Left kidney (tissue), 2 donors: Measurements from ENCODE around the gene RAPGEF4. TPM values are rescaled to one million over a fixed set of nuclear protein-coding genes. Genes with fewer than 3 reads are reported as not detected.

Source experiments
- DNase-seq: peaks from one replicate; pipeline ENCODE4 v3.0.0-alpha.2; 2013
- polyA plus RNA-seq: library from polyadenylated mRNA; unstranded; fragments of 120-200 nt; gene quantifications from one replicate; pipeline ENCODE4 v1.2.1, GENCODE V29; 2013; ENCODE audit not compliant: insufficient read length

The RAPGEF4 gene
- polyA plus RNA-seq, 1 donor = 13.4 TPM

DNA sequence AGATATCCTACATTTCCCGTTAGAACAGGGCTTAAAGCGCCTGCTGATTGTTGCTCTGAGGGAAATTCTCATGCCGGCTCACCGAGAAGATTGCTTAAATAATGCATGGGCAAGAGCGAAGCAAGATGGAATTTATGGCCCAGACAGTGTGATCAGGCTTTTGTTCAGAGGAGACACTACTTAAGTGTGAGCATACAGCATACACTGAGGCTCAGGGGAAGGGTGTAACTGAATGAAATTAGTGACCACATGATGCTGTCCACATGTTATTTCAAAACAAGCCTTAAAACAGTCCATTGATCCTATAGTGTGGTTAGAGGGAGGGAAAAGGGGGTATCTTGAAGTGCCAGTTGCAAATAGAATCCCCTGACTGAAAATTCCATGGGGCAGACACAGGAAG is 125.5 kb downstream of the RAPGEF4 start:
- DNase-seq = no peak

DNA sequence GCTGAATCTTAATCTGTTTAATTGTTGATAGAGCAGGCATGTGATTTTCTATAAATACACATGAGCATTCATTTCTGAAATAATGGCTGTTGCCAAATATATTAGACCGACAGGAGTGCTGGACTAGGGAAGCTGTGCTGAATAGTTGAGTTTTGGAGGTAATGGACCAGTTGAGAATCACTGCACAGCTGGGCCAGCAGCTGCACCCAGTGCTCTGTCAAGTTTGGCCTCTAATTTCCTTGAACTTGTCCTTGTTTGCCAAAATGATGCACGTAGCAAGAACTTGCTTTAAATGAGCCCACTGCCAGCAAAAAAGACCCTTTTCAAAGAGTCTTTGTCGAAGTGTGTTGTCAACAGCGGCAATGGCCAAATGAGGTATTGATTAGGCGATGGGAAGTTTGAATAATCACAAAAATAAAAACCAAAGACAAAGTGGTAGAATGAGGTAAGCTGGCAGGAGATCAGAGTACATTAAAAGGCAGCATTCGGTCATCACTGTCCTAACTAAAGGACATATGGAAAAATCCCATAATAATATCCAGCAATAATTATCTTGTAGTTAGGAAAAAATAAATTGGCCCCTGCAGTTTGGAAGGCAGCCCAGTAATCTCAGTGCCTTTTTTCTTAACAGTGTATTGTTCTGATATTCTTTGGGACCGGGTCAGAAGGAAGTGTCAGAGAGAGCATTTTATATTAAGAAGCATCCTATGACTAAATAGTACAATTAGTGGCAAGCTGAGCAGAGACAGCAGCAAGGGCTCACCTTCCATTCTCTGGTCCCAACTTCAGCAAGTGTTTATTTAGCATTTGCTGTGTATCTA is 126.2 kb downstream of the RAPGEF4 start:
- DNase-seq = no peak

DNA sequence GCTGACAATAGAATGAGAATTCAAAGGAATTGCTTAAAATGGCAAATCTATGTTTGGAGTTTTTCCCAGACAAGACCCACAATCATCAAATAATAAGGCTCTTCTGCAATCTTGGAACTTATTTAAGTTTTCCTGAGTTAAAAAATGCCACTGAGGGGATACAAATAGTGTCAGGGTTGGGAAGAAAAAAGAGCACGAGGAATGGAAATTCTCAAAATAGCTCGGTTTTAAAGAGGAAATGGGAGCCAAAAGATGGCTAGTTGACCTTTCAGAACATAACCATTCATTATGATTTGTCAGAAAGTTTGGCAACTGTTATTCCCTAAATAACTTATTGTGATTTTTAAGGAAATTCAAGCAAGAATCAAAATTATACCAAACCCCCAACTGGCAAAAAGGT is 127.7 kb downstream of the RAPGEF4 start:
- no peak for DNase-seq

DNA sequence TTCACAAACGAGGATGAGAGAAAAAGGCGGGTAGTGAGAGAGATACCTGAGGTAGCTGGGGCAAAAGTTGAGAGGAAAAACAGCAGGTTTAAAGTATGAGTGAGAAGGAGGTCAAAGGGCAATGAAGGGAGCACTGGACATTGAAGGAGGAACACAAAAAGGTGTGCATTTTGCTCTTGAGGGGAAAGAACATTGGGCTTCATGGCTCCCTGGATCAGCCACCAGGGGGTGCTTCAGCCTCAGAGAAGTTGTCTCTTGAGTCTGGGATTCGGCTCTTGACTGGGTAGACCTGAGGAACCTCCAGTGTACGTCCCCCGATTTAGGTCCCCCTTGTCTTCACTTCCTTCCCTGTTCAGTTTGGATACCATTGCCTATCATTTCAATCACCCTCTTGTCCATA is 128.5 kb downstream of the RAPGEF4 start:
- no peak for DNase-seq

DNA sequence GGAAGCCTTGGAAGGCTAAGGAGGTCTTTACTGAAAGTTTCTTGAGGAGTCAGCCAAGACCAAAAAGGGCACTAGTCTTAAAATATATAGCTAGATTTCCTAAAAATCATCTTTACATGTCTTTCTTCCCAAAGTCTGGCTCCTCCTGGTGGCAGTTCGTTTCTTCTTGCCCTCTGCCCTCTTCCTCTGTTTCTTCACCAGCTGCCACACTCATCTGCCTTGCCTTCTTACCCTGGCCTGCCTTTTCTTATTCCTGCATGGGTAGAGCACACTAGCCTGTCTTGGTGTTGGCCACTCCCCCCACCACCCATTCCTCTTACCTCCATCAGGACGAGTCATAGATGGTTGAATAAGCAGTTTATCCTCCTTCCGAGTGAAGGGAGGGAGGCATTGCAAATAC is 129.8 kb downstream of the RAPGEF4 start:
- no peak for DNase-seq

DNA sequence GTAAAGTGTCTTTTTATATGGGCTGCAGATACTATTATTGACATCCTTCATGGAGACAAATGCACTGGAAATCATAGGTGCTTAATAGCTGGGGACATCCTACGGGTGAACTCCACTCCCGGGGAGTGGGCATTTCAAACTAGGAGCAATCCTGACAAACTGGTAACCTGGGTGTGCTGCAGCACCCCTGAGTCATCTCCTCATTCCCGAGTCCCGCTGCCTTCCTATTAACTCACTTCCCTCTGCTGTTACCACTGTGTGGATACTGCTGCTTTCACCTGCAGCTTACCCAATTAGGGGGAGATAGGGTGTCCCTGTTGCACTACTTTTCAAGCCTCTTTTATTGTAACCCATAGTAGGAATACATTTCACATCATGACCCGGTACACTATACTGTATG is 134.2 kb downstream of the RAPGEF4 start:
- no peak for DNase-seq

DNA sequence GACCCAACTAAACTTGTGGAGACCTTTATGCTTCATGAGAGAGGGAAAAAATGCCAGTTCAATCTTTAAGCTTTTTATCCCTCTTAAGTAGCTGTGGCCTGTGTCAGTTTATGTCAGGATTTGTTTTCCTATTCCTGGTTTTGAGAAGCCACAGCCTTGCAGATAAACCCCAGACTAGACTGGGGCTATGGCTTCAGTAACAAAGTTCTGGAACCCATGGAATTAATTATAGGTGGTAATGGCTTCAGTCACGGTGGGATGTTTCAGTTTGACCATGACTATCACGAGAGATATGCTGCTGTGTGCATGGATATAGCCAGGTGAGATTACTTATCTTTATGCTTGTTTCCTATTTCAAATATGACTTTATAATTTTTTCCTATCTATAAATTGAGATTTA is 134.8 kb downstream of the RAPGEF4 start:
- no peak for DNase-seq

DNA sequence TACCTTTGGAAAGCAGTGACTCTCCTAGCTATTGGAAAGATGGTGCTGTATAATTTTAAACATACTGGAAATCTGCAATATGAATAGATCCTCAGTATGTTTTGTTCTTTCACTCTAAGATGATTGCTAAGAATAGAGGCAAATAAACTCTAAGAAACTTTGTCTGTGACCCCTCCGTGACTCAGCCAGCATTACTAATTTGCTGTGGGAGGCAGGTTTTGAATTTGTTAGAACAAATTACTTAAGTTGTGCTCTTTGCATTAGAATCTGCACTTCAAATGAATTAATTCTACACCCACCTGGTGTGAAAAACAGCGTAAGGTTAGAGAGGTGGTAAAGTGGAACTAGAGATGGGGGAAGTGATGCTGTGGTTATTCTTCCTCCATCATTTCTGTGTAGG is 142.2 kb downstream of the RAPGEF4 start:
- DNase-seq = no peak

DNA sequence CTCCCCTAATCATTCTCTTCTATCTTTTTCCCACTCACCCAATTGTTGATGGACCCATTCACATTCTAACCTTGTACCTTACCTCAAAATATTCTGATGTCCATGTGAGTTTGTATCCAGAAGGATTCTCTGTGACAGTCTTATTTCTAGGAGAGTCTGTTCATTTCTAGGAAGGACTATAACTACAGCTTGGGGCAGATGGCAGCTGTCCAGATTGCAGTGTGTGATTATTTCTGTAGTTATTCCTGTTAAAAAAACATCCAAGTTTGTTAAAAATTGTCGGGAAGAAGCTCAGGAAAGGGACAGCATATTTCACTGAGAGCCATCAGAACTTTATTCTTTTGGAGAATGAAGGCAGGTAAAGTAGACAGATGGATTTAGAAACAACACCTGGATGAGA is 142.6 kb downstream of the RAPGEF4 start:
- no peak for DNase-seq

DNA sequence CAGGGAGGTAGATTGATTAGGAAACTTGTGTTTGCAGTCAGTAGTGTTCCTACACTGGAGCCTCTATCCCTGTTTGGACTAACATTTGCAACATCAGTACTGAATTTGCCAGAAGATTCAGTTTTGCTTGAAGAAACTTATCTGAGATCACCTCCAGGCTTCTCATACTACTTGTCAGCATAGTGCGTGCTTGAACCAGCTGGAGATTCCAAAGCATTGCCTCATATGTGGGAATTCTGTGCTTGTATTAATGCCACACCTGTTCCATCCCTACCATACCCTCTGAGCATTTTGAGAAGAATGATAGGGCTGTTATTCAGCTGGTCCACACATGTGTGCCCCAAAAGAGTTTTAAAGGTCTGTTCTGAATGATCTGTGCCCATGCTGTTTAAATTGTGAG is 148.7 kb downstream of the RAPGEF4 start:
- no peak for DNase-seq

DNA sequence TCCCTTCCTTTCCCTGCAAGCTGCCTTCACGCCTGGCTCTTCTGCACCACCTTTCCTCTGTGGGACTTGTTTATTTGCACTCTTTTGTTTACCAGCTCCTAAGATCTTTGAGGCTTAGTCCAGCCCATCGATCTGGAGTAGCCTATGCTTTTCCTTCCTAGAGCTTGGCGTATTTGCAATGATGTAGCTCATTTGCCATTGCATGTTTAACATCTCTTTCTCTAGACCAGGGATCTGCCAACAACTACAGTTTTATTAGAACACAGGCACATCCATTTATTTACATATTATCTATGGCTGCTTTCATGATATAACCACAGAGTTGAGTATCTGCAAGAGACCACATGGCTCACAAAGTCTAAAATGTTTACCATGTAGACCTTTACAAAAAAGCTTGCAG is 150.4 kb downstream of the RAPGEF4 start:
- DNase-seq = no peak

DNA sequence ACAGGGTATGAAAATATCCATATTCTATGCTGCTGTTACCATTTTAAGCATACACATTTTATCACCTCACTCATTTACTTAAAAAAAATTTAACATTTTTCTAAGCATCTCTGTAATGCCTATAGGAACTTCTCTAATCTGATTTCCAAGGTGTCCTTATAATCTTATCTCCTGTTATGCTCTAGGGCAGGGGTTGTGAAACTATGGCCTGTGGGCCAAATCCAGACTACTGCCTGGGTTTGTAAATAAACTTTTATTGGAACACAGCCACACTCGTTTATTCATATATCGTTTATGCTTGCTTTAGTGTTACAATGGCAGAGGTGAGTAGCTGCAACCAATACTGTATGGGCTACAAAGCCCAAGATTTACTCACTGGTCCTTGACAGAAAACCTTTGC is 151.6 kb downstream of the RAPGEF4 start:
- DNase-seq = no peak

DNA sequence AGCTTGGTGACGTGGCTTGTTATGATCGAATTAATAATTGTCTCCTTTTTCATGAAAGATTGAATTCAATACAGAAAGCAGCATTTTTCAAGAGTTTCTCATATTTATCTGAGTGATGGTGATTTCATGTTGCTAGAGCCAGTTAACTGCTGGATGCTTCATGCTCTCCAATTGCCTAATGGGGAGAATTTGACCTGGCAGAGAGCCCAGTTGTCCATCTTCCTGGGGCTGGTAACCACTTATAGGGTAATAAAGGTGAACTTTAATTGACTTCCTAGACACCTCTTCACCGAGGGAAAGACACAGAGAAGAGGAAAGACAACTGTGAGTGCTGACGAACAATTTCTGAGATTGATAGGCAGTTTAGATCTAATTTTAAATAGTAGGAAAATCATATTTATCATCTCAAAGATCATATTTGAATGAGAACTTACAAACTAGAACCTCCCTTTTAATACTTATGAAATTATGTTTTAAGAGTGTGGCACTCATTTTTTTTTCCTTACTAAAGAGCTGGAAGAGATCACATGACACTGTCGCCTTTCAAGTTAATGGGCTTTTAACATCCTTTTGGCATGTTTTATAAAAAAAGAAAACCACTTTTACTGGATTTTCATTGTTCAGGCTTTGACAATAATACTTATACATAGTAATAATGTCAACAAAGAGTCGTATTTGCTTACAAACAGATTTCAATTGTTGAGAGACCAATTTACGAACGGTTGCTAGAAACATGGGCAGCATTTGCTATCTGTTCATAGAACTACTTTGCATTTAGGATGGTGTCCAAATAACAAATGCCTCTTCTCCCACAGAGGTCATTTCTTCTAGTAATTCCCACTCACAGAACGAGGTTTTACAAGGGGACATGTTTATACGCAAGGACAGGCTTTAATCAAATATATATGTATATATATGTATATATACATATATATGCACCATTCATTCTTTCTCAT is 153.3 kb downstream of the RAPGEF4 start:
- no peak for DNase-seq

DNA sequence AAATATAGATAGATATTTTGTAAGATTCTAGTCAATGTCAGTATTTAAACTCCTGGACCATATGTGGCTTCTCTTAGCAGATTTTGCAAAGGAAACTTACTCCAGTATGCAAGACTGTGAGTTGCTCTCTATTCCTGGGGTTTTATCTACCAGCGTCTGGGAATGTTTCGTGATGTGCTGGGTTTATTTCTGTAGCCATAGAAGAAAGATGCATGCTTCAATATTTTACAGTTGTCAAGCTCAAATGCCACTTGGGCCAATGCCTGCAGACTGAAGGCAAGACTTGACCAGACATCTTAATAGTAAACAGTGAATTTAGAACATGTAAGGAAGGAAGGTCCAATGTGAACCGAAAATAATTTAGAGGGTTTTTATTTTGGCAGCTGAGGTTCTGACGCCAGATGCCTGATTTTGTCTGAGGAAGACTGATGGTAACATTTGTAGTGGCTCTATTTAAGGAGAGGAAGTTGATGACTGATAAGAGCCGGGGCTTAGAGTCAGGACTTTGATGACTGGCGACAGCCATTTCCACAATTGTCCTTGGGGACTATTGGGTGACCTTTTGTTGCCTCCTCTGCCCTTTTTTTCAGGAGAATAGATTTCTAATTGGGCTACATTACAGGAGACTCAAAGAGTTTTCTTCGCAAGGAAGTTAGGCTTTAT is 154.3 kb downstream of the RAPGEF4 start:
- no peak for DNase-seq

DNA sequence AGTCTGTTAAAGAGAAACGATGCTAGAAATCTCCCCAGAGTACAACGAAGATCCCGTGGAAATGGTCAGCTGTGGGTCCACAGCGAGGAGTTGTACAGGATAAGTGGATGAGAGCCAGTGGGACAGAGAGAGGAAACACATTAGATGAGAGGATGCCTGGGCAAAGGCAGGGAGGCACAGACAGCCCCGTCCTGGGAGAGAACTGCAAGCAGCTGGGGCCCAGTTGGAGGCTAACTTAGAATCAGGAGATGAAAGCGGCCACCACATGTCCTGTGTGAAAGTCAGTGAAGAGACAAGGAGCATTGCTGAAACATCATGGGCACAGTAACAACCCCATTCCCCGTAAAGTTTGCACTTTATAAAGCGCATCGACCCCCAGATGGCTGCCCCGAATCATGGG is 157.5 kb downstream of the RAPGEF4 start:
- DNase-seq = no peak

DNA sequence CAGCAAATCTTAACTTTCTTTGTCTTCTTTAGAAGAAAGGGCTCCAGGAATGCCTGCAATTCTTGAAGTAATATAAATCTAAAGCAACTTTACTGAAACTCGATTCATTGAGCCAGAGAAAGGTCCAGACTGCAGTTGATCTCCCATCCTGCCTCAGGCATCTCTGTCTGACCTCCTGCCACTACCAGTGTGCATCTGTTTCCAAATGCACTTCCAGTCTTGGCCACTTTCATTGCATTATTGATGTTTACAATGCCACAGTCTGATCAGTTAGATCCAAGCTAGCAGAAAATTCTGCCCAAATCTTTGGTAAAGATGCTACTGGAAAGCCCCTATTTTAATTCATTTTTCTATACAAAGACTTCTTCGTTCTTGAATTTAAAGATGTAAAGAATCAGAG is 158.0 kb downstream of the RAPGEF4 start:
- no peak for DNase-seq

DNA sequence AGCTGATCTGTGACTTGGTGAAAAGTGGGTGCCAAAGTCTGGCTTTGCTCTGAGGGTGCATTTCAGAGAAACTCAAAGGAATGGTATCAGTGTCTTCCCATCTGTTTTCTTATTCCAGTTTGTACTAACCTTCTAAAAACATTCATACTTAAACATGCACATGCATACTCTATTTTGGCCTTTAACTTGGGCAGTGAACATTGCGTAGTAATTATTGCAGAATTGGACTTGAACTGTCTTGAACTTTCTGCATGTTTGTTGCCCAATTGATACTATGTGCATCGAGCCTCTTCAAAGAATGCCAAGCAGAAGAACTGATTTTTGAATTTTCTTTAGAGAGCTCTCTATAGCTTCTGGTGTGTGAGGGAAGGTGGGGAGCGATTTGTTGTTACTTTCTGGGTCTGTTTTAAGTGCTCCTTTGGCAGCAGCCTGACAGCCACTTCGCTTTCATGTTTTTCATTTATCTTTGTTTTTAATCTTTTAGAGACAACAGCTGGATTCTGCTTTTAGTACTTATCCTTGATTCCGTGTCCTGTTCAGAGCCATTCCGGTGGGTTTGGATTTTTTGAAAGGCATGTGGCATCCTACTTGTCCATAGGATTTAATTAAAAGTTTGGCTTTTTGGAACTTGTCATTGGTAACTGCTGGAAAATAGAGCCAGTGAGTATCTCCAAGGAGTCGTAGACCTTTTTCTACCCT is 159.2 kb downstream of the RAPGEF4 start:
- DNase-seq = no peak

DNA sequence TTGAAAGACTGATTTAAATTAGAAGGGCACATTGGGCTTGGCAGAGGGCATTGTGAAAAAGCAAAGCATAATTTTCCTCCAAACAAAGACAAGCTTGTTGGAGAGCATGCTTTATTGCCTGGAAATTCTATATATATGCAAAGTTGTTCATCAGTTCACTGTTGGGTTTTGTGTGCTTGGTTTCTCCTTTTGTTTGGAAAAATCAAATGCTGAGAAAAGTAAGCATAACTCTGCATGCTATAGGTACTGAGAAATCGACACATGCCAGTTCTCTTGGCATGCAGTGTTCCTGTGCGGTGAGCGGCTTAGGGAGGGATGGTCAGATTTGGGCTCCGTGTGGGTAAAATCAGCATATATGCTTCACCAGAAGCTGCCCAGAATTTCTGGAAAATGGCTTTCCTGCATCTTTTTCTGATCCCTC is 161.0 kb downstream of the RAPGEF4 start:
- DNase-seq = no peak

DNA sequence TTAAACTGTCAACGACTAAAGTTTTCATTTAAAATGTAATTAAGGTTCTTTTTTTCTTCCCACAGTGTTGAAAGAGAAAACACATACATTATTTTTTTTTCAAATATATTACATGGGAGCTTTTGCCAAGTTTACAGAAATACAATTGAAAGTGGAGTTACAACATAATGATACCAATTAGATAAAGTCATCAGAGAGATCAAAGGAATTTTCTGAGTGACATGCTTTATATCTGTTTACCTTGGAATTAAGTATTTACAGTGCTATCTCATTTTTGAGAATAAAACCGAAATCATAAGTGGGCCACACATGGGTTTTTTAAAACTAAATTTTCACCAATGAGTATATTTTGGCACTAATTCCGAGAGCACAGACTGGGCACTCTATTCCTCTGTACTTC is 165.2 kb downstream of the RAPGEF4 start:
- no peak for DNase-seq

DNA sequence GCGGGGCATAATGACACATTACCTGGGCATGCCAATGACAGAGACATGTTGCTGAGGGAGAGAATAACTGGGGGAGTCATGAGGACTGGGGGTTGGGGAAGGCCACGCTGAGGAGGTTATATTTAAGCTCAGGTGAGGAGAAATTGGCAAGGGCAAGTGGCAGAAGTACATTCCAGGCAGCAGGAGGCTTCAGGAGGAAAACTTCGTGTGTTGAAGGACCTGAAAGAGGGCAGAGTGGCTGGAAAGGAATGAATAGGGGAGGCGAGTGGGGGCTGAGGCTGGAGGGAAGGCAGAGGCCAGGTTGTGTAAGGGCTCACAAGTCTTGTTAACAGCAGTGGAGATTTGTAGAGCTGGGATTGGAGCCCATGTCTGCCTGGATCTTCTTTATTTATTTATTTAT is 166.3 kb downstream of the RAPGEF4 start:
- no peak for DNase-seq

DNA sequence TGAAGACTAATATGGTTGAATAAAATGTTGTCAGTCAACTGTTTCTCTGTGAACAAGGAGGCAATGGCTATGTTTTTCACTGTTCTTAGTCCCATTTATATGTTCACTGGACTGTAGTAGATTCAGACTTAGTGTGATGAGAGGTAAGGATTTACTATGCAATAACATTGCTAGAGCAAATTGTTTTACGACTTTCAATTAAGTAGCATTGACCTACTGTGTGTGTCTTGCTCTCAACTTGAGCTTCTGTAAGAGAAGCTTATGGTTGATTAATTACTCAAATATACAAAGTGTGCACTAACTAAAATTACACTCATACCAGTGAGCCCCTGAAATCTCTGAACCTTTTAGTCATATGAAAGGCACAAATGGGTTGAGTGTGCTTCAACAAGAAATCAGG is 168.6 kb downstream of the RAPGEF4 start:
- DNase-seq = no peak
